AG10803 (cell line): ENCODE results near the gene REV1.
"Not testable (repeated sequence)": the region's sequence is repeated elsewhere in the genome, so short reads cannot be mapped to it uniquely, and the experiment has no call there.

ENCODE experiments used
- DNase-seq: peaks from one replicate; pipeline ENCODE4 v3.0.0; 2010; ENCODE audit warnings: low read depth
- H3K4me3 ChIP-seq: 2 replicates; pipeline ENCODE4 v1.5.1; 2011; ENCODE audit warnings: mild to moderate bottlenecking, low read length, control low read depth
- CTCF ChIP-seq: conservative IDR thresholded peaks from 2 replicates; pipeline ENCODE4 v1.5.1; 2011; ENCODE audit warnings: mild to moderate bottlenecking, low read length, control low read depth, inconsistent platforms

Gene REV1

GRCh38 chr2:99476629-99477028 lies 13.2 kb downstream of the REV1 start:
- no peak overlapping the region for H3K4me3 ChIP-seq
- no peak for TF ChIP-seq CTCF
- DNase-seq = no peak

- not testable (repeated sequence) for DNase-seq, H3K4me3 ChIP-seq
Observed at GRCh38 chr2:99475095-99475494, 14.7 kb downstream of the REV1 start.

GRCh38 chr2:99473518-99474083 lies 16.2 kb downstream of the REV1 start:
- no peak overlapping the region for H3K4me3 ChIP-seq
- TF ChIP-seq CTCF = no peak

GRCh38 chr2:99472600-99472960 lies 17.2 kb downstream of the REV1 start:
- H3K4me3 ChIP-seq = no peak overlapping the region
- TF ChIP-seq CTCF = no peak
- no peak for DNase-seq

More at GRCh38 chr2:99473518-99474083, 16.2 kb downstream of the REV1 start:
- DNase-seq = no peak

- no peak for TF ChIP-seq CTCF
- H3K4me3 ChIP-seq = no peak overlapping the region
Observed at GRCh38 chr2:99471654-99472599, 17.9 kb downstream of the REV1 start.

GRCh38 chr2:99470957-99471356 lies 18.9 kb downstream of the REV1 start:
- DNase-seq = no peak
- no peak overlapping the region for H3K4me3 ChIP-seq
- TF ChIP-seq CTCF = no peak

More at GRCh38 chr2:99471654-99472599, 17.9 kb downstream of the REV1 start:
- no peak for DNase-seq

- H3K4me3 ChIP-seq, DNase-seq: not testable (repeated sequence)
Observed at GRCh38 chr2:99470459-99470858, 19.4 kb downstream of the REV1 start.

- no peak for DNase-seq
- TF ChIP-seq CTCF = no peak
- H3K4me3 ChIP-seq = no peak overlapping the region
Observed at GRCh38 chr2:99469394-99469793, 20.4 kb downstream of the REV1 start.
